MM.1S (cell line): ENCODE data around the gene ACBD7.

Experiments used
- DNase-seq: peaks from one replicate; pipeline ENCODE4 v3.0.0-alpha.2; 2015
- H2AFZ ChIP-seq: fragments of 300-600 bp; sonication (generic); 2 replicates; pipeline ENCODE4 v1.6.0; 2016; ENCODE audit warnings: antibody characterized with exemption, low read length
- H3F3A ChIP-seq: fragments of 300-600 bp; sonication (generic); 2 replicates; pipeline ENCODE4 v1.6.1; 2016; ENCODE audit warnings: mild to moderate bottlenecking, antibody characterized with exemption, low read length, moderate library complexity, mixed read lengths; ENCODE audit not compliant: insufficient read depth
- H3K27ac ChIP-seq: fragments of 300-600 bp; sonication (generic); 2 replicates; pipeline ENCODE4 v1.5.1; 2016; ENCODE audit warnings: mild to moderate bottlenecking, low read length
- H3K27me3 ChIP-seq: fragments of 300-600 bp; sonication (generic); replicated peaks from 2 replicates; pipeline ENCODE4 v1.6.0; 2016; ENCODE audit warnings: low read length; ENCODE audit not compliant: insufficient read depth
- H3K36me3 ChIP-seq: fragments of 300-600 bp; sonication (generic); replicated peaks from 2 replicates; pipeline ENCODE4 v1.6.1; 2016; ENCODE audit warnings: mild to moderate bottlenecking, low read length, mixed read lengths; ENCODE audit not compliant: insufficient read depth
- H3K4me1 ChIP-seq: fragments of 300-600 bp; sonication (generic); 2 replicates; pipeline ENCODE4 v1.6.1; 2016; ENCODE audit warnings: low read length, mixed read lengths
- H3K4me2 ChIP-seq: fragments of 300-600 bp; sonication (generic); 2 replicates; pipeline ENCODE4 v1.6.0; 2016; ENCODE audit warnings: low read depth, low read length
- H3K4me3 ChIP-seq: fragments of 300-600 bp; sonication (generic); 2 replicates; pipeline ENCODE4 v1.5.1; 2016; ENCODE audit warnings: low read length, mixed read lengths
- H3K79me2 ChIP-seq: fragments of 300-600 bp; sonication (generic); 2 replicates; pipeline ENCODE4 v1.6.1; 2016; ENCODE audit warnings: mixed run types, low read length, mixed read lengths
- H3K9ac ChIP-seq: fragments of 300-600 bp; sonication (generic); 2 replicates; pipeline ENCODE4 v1.6.1; 2016; ENCODE audit warnings: low read length, mixed read lengths
- H3K9me2 ChIP-seq: fragments of 300-600 bp; sonication (generic); replicated peaks from 2 replicates; pipeline ENCODE4 v1.6.1; 2016; ENCODE audit warnings: mild to moderate bottlenecking, low read length, mixed read lengths; ENCODE audit not compliant: insufficient read depth
- H3K9me3 ChIP-seq: fragments of 300-600 bp; sonication (generic); replicated peaks from 2 replicates; pipeline ENCODE4 v1.6.1; 2016; ENCODE audit warnings: mild to moderate bottlenecking, low read length, mixed read lengths; ENCODE audit not compliant: insufficient read depth
- H4K20me1 ChIP-seq: fragments of 300-600 bp; sonication (generic); 2 replicates; pipeline ENCODE4 v1.6.1; 2016; ENCODE audit warnings: mild to moderate bottlenecking, low read length, moderate library complexity, mixed read lengths; ENCODE audit not compliant: insufficient read depth
- CTCF ChIP-seq: fragments of 300-600 bp; sonication (generic); IDR thresholded peaks from 2 replicates; pipeline ENCODE4 v1.5.1; 2016; ENCODE audit warnings: antibody characterized with exemption, low read length, mixed read lengths
- EZH2 ChIP-seq: fragments of 300-600 bp; sonication (generic); optimal IDR thresholded peaks from 2 replicates; pipeline ENCODE3; 2017; ENCODE audit warnings: low read depth, mild to moderate bottlenecking, antibody characterized with exemption, low read length, mixed read lengths
- EZH2phosphoT487 ChIP-seq: fragments of 300-600 bp; sonication (generic); IDR thresholded peaks from 2 replicates; pipeline ENCODE4 v1.6.1; 2018; ENCODE audit warnings: antibody characterized with exemption, low read length

The ACBD7 gene

GRCh38 chr10:15043674-15044073 is 44.9 kb downstream of the ACBD7 start, which contains the start of gene OLAH:
Gene OLAH (plus strand): TSS chr10:15043943. CDS start chr10:15047289, 3,346 bp downstream.
- Histone ChIP-seq H2AFZ (no peak within 1 kb of the TSS), H3K27me3 (no peaks in the 10 kb centered on the region), H3K9ac (no peak within 1 kb of the TSS), H3K27ac (no peak within 1 kb of the TSS), H3K4me2 (no peak within 1 kb of the TSS), H4K20me1 (no peaks in the 10 kb centered on the region), H3K9me2 (no peaks in the 10 kb centered on the region), H3K36me3 (no peaks in the 10 kb centered on the region), H3K9me3 (no peaks in the 10 kb centered on the region), H3K4me3 (no peak within 1 kb of the TSS), H3K4me1 (no peaks in the 10 kb centered on the region), H3K79me2 (no peaks in the 10 kb centered on the region), H3F3A (no peaks in the 10 kb centered on the region)
- TF ChIP-seq EZH2: no peak
- no peak for TF ChIP-seq CTCF
- TF ChIP-seq EZH2phosphoT487: no peak
- no peak for DNase-seq

GRCh38 chr10:15038416-15038815 is 50.2 kb downstream of the ACBD7 start:
- H3K9ac ChIP-seq: no peak overlapping the region
- H3F3A ChIP-seq: no peaks in the 10 kb centered on the region
- H3K9me3 ChIP-seq: no peaks in the 10 kb centered on the region
- H3K4me3 ChIP-seq: no peak overlapping the region
- no peak overlapping the region for H3K27ac ChIP-seq
- H3K27me3 ChIP-seq: no peaks in the 10 kb centered on the region
- TF ChIP-seq EZH2 (no peak), EZH2phosphoT487 (no peak), CTCF (no peak)
- no peak for DNase-seq
- no peaks in the 10 kb centered on the region for H4K20me1 ChIP-seq
- H3K9me2 ChIP-seq: no peaks in the 10 kb centered on the region
- H3K79me2 ChIP-seq: no peaks in the 10 kb centered on the region
- H3K4me2 ChIP-seq: no peak overlapping the region
- no peaks in the 10 kb centered on the region for H3K4me1 ChIP-seq
- no peak overlapping the region for H2AFZ ChIP-seq
- H3K36me3 ChIP-seq: no peaks in the 10 kb centered on the region

GRCh38 chr10:15037691-15038090 is 50.9 kb downstream of the ACBD7 start:
- Histone ChIP-seq H3K27ac (no peak overlapping the region), H2AFZ (no peak overlapping the region), H3K9me2 (no peaks in the 10 kb centered on the region), H3K4me3 (no peak overlapping the region), H3K9ac (no peak overlapping the region), H3K79me2 (no peaks in the 10 kb centered on the region), H3K9me3 (no peaks in the 10 kb centered on the region), H3K27me3 (no peaks in the 10 kb centered on the region), H3K4me2 (no peak overlapping the region), H4K20me1 (no peaks in the 10 kb centered on the region), H3K4me1 (no peaks in the 10 kb centered on the region), H3F3A (no peaks in the 10 kb centered on the region), H3K36me3 (no peaks in the 10 kb centered on the region)
- no peak for TF ChIP-seq CTCF
- no peak for TF ChIP-seq EZH2
- no peak for TF ChIP-seq EZH2phosphoT487
- no peak for DNase-seq
